Stimulated activated memory B cell treated with anti-CD40 and anti-IgM and Interleukin-4, amounts not matched to agents 10 μg/mL and 1 μg/mL and 100 μg/mL, for 72 hours (primary cell): ENCODE results near the gene ABL2.
A peak's percentile ranks its signal among the peaks of the same experiment; 100 is the strongest.
"Not testable (repeated sequence)": the region's sequence is repeated elsewhere in the genome, so short reads cannot be mapped to it uniquely, and the experiment has no call there.

Experiments used
- ATAC-seq: fragments of 150-1000 bp; cut with Tn5 transposase; 2 replicates; pipeline ENCODE4 v1.10.0; 2021
- H3K27ac Mint-ChIP-seq: one replicate; pipeline ENCODE4 v1.8.0; 2022; ENCODE audit warnings: mild to moderate bottlenecking, mixed read lengths
- H3K27me3 Mint-ChIP-seq: one replicate; pipeline ENCODE4 v1.8.0; 2022; ENCODE audit warnings: mixed read lengths
- H3K36me3 Mint-ChIP-seq: one replicate; pipeline ENCODE4 v1.8.0; 2022; ENCODE audit warnings: mixed read lengths
- H3K4me1 Mint-ChIP-seq: one replicate; pipeline ENCODE4 v1.8.0; 2022; ENCODE audit warnings: mixed read lengths
- H3K4me3 Mint-ChIP-seq: one replicate; pipeline ENCODE4 v1.8.0; 2022; ENCODE audit warnings: mild to moderate bottlenecking, moderate library complexity, mixed read lengths
- H3K9me3 Mint-ChIP-seq: one replicate; pipeline ENCODE4 v1.8.0; 2022; ENCODE audit warnings: mixed read lengths

Gene ABL2

DNA sequence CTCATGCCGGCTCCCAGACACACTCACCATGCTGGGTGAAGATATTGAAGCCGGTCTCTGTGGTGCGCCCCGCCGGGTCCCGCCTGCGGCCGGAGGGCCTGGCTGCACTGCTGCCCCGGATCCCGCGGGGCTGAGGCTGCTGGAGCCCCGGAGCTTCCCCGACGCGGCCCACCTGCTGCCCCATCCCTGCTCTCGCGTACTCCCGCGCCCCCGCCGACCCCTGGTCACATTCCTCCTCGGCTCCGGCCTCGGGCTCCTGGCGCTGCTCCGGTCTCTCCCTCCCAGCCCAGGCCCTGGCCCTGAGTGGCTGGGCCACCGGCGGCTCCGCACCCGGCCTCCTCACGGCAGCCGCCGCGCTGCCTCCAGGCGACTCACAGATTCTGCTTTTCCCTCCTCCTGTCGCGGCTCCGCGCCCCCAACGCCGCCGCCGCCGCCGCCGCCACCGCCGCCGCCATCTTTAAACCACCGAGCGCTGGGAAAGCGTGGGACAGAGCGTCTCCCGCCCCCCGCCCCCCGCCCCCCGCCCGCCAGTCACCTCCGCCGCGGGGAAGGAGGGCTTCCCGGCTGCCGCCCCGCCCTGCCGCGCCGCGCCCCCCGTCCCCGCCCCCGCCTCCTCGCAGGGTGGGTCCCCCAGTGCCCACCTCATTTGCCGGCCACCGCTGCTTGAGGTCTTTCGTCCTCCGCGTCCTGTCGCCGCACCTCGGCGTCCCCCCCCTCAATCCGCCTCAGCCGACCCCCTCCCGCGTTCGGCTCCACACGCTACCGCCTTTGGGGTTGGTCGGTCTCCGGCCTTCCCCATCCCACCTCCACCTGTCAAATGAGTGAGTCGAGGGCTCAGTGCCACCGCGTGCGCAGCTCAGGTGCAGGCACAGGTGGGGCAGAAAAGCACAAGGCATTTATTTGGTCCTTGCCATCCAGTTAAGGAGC, at the start of gene ABL2:
Gene ABL2 (minus strand): TSS at position 464 of the 927 bp plus-strand sequence. CDS start 280 bp downstream, at position 184.
- peaks cover 33% of the 10 kb centered on the region for H3K4me1 Mint-ChIP-seq
- peak within 1 kb of the TSS; percentile 89 for H3K27ac Mint-ChIP-seq
- no peaks in the 10 kb centered on the region for H3K27me3 Mint-ChIP-seq
- no peaks in the 10 kb centered on the region for H3K36me3 Mint-ChIP-seq
- H3K9me3 Mint-ChIP-seq: no peaks in the 10 kb centered on the region
- peak; percentile 76 for ATAC-seq
- H3K4me3 Mint-ChIP-seq: peak within 1 kb of the TSS; percentile 97

DNA sequence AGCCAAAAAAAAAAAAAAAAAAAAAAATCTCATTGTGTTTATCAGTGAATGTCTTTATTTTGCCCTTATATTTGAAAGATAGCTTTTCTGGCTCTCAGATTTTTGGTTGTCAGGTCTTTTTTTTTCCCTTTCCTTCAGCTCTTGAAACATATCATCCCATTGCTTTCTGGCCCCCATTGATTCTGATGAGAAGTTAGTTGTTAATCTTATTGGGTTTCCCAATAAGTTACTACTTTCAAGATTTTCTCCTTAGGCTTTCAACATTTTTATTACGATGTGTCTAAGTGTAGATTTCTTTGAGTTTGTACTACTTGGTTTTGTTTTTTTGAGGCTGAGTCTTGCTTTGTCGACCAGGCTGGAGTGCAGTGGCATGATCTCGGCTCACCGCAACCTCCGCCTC, 49.4 kb upstream of the ABL2 start:
- Mint-ChIP-seq H3K36me3 (no peaks in the 10 kb centered on the region), H3K4me1 (no peaks in the 10 kb centered on the region), H3K9me3 (peaks cover 3% of the 10 kb centered on the region), H3K27ac (no peak overlapping the region), H3K4me3 (no peak overlapping the region), H3K27me3 (no peaks in the 10 kb centered on the region)
- no peak for ATAC-seq

DNA sequence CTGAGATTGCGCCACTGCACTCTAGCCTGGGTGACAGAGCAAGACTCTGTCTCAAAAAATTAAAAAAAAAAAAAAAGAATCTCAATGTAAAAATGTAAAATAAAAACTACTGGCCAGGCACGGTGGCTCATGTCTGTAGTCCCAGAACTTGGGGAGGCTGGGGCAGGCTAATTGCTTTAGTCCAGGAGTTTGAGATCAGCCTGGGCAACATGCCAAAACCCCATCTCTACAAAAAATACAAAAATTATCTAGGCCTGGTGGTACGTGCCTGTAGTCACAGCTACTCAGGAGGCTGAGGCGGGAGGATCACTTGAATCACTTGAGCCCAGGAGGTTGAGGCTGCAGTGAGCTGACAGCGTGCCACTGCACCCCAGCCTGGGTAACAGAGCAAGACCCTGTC, 44.9 kb upstream of the ABL2 start:
- H3K4me3 Mint-ChIP-seq, H3K9me3 Mint-ChIP-seq, H3K4me1 Mint-ChIP-seq, H3K27me3 Mint-ChIP-seq, ATAC-seq, H3K36me3 Mint-ChIP-seq, H3K27ac Mint-ChIP-seq: not testable (repeated sequence)

DNA sequence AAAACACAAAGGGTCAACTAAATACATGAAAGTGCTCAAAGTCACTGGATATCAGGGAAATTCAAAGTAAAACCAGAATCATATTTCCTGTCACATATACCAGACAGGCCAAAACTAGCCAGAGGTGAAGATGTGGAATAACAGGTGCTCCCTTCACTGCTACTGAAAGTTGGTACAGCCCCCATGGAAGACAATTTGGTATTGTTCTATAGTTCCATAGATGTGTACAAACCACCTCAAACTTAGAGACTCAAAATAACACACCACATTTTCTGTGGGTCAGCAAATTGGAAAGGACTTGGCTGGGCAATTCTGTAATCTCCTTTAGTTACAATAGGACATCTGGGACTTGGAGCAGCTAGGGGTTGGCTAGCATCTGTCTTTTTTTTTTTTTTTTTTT, 39.6 kb upstream of the ABL2 start:
- Mint-ChIP-seq H3K27ac (no peak overlapping the region), H3K4me3 (no peak overlapping the region), H3K27me3 (no peaks in the 10 kb centered on the region), H3K36me3 (no peaks in the 10 kb centered on the region), H3K4me1 (no peaks in the 10 kb centered on the region), H3K9me3 (no peaks in the 10 kb centered on the region)
- no peak for ATAC-seq

DNA sequence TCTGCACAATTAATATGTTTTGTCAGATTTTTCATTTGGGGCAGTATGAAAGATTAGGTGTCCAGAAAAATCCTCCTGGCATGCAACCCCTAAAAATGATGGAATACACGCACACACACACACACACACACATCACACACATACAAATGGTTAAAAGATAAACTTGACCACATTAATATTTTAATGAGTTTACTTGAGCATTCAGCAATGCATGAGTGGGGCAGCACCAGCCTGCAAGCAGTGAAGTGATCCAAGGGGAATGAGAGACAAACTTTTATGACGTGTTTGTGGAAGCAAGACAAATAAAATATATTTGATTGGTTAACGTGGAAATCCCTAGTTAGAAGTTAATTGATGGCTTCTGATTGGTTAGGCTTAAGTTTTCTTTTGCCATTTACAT, 35.0 kb upstream of the ABL2 start:
- Mint-ChIP-seq H3K27me3 (no peaks in the 10 kb centered on the region), H3K27ac (no peak overlapping the region), H3K4me3 (no peak overlapping the region), H3K4me1 (peaks cover 6% of the 10 kb centered on the region), H3K9me3 (no peaks in the 10 kb centered on the region), H3K36me3 (no peaks in the 10 kb centered on the region)
- no peak for ATAC-seq

DNA sequence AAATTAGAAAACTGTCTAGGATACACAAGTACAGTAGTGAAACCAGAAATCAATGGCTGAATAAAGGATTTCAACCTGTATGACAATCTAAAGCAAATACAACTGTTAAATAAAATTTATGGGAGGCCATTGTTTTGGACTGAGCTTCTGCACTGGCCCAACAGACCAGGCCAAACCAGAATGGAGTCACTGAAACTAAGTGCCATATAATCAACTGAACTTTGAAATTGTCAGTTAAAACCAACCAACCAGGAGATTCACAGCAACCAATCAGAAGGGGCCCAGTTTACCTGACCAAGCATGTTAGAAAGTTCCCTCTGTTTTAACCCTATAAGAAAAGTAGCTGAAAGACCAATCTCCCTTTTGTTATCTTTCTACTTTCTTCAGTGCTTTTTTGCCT, 33.6 kb upstream of the ABL2 start:
- Mint-ChIP-seq H3K4me1 (peaks cover 6% of the 10 kb centered on the region), H3K4me3 (no peak overlapping the region)

DNA sequence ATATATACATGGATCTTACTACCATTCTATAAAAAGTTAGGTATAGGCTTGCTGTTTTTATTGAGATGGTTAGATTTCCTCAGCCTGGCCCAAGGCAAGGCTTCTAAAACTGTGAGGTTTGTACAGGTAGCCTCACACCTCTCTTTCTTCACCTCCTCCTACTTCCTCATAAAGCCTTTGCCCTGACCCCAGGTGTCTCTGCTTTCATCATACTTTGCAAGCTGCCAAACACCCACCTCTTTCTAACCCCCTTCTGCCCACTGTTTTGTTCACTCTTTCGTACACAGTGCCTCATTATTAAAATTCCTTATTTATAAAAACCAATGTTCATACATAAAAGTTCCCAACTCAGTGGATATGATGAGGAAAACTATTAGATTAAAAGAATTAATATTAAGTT, 32.7 kb upstream of the ABL2 start:
- ATAC-seq: no peak
- no peak overlapping the region for H3K4me3 Mint-ChIP-seq
- H3K27ac Mint-ChIP-seq: no peak overlapping the region
- H3K9me3 Mint-ChIP-seq: no peaks in the 10 kb centered on the region
- H3K36me3 Mint-ChIP-seq: no peaks in the 10 kb centered on the region
- H3K4me1 Mint-ChIP-seq: peaks cover 6% of the 10 kb centered on the region
- H3K27me3 Mint-ChIP-seq: no peaks in the 10 kb centered on the region

More for the DNA sequence above, 33.6 kb upstream of the ABL2 start:
- no peaks in the 10 kb centered on the region for H3K9me3 Mint-ChIP-seq
- H3K36me3 Mint-ChIP-seq: no peaks in the 10 kb centered on the region
- H3K27ac Mint-ChIP-seq: no peak overlapping the region
- no peak for ATAC-seq
- no peaks in the 10 kb centered on the region for H3K27me3 Mint-ChIP-seq

DNA sequence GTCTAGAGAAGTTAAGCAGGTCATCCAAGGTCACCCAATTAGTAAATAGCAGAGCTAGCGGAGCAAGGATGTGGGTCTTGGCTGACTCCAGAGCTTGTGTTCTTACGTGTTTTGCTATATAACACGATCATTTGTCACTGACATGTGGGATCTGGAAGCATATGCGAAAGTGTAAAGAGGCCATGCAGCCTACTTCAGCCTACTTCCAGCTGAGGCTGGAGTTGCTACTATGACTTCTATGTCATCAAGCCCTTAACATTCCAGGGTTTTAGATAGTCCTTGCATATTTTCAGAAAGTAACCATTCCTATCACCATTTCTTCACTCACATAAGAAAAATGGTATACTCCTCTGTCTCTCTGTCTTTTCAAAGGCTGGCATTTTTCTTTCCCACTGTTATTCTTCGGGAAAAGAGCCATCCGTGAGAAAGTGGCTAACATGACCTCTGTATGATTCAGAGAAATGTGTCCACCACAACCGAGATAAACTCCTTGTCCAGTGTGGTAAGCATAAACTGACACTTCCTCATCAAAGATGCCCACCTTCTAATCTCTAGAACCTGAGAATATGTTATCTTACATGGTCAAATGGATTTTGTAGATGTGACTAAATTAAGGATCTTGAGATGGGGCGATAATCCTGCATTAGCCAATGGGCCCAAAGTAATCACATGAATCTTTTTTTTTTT, 24.0 kb upstream of the ABL2 start:
- no peak for ATAC-seq
- no peaks in the 10 kb centered on the region for H3K4me1 Mint-ChIP-seq
- no peak overlapping the region for H3K27ac Mint-ChIP-seq
- no peaks in the 10 kb centered on the region for H3K27me3 Mint-ChIP-seq
- H3K36me3 Mint-ChIP-seq: no peaks in the 10 kb centered on the region
- H3K9me3 Mint-ChIP-seq: no peaks in the 10 kb centered on the region
- no peak overlapping the region for H3K4me3 Mint-ChIP-seq

DNA sequence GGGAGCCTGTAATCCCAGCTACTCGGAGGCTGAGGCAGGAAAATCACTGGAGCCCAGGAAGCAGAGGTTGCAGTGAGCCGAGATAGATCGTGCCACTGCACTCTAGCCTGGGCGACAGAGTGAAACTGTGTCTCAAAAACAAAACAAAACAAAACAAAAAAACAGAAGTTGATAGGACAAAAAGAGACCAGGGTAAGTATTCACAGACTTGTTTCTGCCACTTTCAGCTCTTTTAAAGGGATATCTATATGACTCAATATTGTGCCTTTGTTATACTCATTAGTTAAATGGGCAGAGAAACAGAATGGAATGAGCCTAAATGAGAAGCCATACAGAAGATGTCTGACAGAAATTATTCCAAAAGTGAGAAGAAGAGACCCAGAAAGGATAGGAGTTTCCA, 23.1 kb upstream of the ABL2 start:
- no peaks in the 10 kb centered on the region for H3K9me3 Mint-ChIP-seq
- ATAC-seq: no peak
- no peaks in the 10 kb centered on the region for H3K27me3 Mint-ChIP-seq
- H3K4me1 Mint-ChIP-seq: no peaks in the 10 kb centered on the region
- no peak overlapping the region for H3K4me3 Mint-ChIP-seq
- no peak overlapping the region for H3K27ac Mint-ChIP-seq
- no peaks in the 10 kb centered on the region for H3K36me3 Mint-ChIP-seq

DNA sequence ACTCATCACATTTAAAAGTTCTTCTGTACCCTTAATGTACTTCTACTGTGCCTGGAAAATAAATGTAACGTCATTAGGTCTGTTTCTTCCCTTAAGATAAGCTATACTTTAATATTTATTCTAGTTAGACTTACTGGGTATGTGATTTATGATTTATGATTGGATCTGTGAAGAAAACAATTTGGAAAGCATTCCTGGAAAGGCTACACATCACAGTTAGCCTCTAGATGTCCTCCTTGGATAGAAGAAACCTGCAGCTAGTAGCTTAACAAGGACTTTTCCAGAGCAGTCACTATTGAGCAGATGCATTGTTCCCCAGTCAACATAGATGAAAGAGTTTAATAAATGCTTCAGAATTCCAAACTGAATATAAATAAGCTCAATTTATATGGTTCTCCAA, 22.2 kb upstream of the ABL2 start:
- no peaks in the 10 kb centered on the region for H3K36me3 Mint-ChIP-seq
- ATAC-seq: no peak
- H3K27me3 Mint-ChIP-seq: no peaks in the 10 kb centered on the region
- H3K4me3 Mint-ChIP-seq: no peak overlapping the region
- H3K4me1 Mint-ChIP-seq: no peaks in the 10 kb centered on the region
- H3K27ac Mint-ChIP-seq: no peak overlapping the region
- H3K9me3 Mint-ChIP-seq: no peaks in the 10 kb centered on the region

DNA sequence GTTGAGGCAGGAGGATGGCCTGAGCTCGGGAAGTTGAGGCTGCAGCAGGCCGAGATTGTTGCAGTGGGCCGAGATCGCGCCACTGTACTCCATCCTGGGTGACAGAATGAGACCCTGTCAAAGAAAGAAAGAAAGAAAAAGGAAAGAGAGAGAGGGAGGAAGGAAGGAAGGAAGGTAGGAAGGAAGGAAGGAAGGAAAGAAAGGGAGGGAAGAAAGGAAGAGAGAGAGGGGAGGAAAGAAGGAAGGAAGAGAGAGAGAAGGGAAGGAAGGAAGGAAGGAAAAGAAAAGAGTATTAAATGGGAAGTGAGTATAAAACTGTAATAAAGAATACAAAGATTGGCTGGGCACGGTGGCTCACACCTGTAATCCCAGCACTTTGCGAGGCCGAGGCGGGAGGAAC, 18.4 kb upstream of the ABL2 start:
- no peaks in the 10 kb centered on the region for H3K9me3 Mint-ChIP-seq
- H3K27ac Mint-ChIP-seq: no peak overlapping the region
- H3K4me3 Mint-ChIP-seq: no peak overlapping the region
- ATAC-seq: no peak
- H3K36me3 Mint-ChIP-seq: no peaks in the 10 kb centered on the region
- no peaks in the 10 kb centered on the region for H3K4me1 Mint-ChIP-seq
- no peaks in the 10 kb centered on the region for H3K27me3 Mint-ChIP-seq

DNA sequence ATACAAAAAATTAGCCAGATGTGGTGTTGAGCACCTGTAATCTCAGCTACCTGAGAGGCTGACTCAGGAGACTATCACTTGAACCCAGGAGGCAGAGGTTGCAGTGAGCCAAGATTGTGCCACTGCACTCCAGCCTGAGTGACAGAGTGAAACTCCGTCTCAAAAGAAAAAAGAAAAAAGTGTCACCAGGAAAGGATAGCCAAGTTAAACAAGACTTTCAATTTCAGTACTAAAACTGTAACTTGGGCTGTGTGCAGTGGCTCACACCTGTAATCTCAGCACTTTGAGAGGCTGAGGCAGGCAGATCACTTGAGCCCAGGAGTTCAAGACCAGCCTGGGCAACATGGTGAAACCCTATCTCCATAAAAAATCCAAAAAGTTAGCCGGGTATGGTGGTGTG, 15.9 kb upstream of the ABL2 start:
- not testable (repeated sequence) for H3K27ac Mint-ChIP-seq, H3K4me3 Mint-ChIP-seq, ATAC-seq, H3K9me3 Mint-ChIP-seq, H3K36me3 Mint-ChIP-seq, H3K27me3 Mint-ChIP-seq, H3K4me1 Mint-ChIP-seq

DNA sequence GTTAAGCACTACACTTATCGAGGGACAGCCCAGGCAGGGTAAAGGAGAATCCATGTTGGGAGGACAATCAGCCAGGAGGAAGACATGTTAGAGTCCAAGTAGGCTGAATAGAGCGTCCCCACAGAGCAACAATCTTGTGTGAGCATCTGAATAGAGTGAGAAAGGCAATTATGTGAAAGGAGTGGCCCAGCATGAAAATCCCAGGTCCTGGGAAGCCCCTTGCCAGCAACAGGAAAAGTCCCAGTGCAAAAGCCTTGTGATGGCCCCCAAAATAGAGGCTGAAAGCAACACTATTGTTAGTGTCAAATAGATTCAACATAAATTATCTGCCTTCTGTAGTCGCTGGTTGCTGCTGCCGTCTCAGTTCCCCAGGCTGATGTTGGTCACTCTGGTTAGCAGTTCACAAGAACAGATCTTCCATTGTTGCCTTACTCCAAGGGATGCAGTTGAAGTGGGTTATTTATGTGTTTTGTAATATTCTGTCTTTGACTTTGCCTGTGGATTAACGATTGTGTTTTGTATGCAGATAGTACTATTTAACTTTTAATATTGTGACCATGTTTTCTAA, 12.1 kb upstream of the ABL2 start:
- no peaks in the 10 kb centered on the region for H3K4me1 Mint-ChIP-seq
- no peaks in the 10 kb centered on the region for H3K36me3 Mint-ChIP-seq
- ATAC-seq: no peak
- H3K27me3 Mint-ChIP-seq: no peaks in the 10 kb centered on the region
- H3K9me3 Mint-ChIP-seq: no peaks in the 10 kb centered on the region
- H3K4me3 Mint-ChIP-seq: no peak overlapping the region
- H3K27ac Mint-ChIP-seq: no peak overlapping the region

DNA sequence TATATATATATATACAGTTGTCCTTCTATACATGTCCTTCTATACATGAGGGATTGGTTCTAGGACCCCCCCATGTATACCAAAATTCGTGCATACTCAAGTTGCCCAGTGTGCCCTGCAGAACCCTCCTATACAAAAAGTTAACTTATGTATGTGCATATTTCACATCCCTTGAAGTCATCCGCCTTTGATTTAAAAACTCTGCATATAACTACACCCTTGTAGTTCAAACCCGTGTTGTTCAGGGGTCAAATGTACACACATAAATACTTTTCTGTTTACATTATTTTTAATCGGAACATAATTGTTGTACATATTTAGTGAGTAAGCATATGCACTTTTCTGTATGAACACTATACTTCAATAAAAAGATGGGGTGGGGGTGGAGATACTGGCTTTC, 7.7 kb upstream of the ABL2 start:
- no peak for ATAC-seq
- H3K27me3 Mint-ChIP-seq: no peaks in the 10 kb centered on the region
- H3K4me1 Mint-ChIP-seq: no peaks in the 10 kb centered on the region
- H3K36me3 Mint-ChIP-seq: no peaks in the 10 kb centered on the region
- no peaks in the 10 kb centered on the region for H3K9me3 Mint-ChIP-seq
- H3K4me3 Mint-ChIP-seq: no peak overlapping the region
- H3K27ac Mint-ChIP-seq: no peak overlapping the region

DNA sequence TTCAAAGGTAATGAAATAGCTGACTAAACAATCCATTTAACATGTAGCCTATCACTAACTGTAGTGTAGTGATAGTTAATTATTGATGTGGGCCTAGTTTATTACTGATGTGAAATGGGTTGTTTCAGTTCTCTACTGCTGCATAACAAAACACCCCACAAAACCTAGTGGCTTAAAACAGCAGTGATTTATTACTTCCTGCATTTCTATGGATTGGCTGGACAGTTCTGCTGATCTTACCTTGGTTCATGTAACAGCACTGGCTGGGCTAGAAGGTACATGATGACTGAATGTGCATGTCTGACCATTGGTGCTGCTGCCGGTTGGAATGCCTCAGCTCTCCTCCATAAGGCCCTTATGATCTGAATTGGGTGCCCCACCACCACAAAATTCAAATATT, 5.4 kb upstream of the ABL2 start:
- Mint-ChIP-seq H3K27ac (no peak overlapping the region), H3K36me3 (no peaks in the 10 kb centered on the region), H3K4me3 (no peak overlapping the region), H3K9me3 (no peaks in the 10 kb centered on the region), H3K4me1 (peaks cover 3% of the 10 kb centered on the region), H3K27me3 (no peaks in the 10 kb centered on the region)
- ATAC-seq: no peak

DNA sequence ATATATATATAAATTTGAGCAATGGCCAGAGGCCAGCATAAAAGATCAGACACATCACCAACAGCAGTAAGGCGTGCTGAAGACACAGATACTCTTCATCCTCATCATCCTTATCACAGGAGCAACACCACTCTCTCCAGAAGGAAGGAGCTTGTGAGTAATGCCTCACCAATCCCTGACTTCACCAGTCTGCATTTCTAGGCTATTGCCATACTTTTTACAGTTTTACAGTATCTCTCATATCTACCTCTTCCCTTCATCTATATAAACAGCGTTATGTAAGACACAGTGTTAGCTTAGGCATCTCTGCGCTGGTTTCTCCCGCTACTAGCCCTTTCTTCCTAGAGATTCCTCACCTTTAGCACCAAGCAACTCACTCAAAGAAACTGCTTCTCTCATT, 2.4 kb upstream of the ABL2 start:
- Mint-ChIP-seq H3K4me3 (no peak overlapping the region), H3K36me3 (no peaks in the 10 kb centered on the region), H3K27me3 (no peaks in the 10 kb centered on the region), H3K9me3 (no peaks in the 10 kb centered on the region), H3K4me1 (peaks cover 25% of the 10 kb centered on the region), H3K27ac (no peak overlapping the region)
- ATAC-seq: no peak
